PC-9 (cell line): ENCODE measurements around the gene TLCD3A. TPM values are rescaled to one million over a fixed set of nuclear protein-coding genes. Genes with fewer than 3 reads are reported as not detected.

Source experiments
- BruUV-seq: library from RNA; stranded (reverse); fragments of 400-500 nt; replicated peaks from 2 replicates; lab custom pipeline; 2021; lab: Mats Ljungman, UMichigan
- CTCF ChIA-PET: fragments of 300-600 bp; sonication (Branson Sonifier 250); formaldehyde crosslinking; loops from one replicate; lab custom pipeline; 2022; ENCODE audit warnings: antibody characterized with exemption; lab: Charles Lee
- POLR2A ChIA-PET: fragments of 300-600 bp; sonication (Branson Sonifier 250); formaldehyde crosslinking; loops from one replicate; lab custom pipeline; 2022; ENCODE audit warnings: antibody characterized with exemption; ENCODE audit not compliant: unreplicated experiment; lab: Charles Lee
- DNase-seq, 2 experiments: peaks; one replicate each; pipeline versions ENCODE4 v3.0.0 to v3.0.0-alpha.2; 2015 to 2022; ENCODE audit warnings: mixed read lengths in 1 of 2
- H2AFZ ChIP-seq: fragments of 200-600 bp; sonication (generic); 2 replicates; pipeline ENCODE4 v1.8.1; 2017; ENCODE audit warnings: antibody characterized with exemption
- H3F3A ChIP-seq: fragments of 200-600 bp; sonication (generic); 2 replicates; pipeline ENCODE4 v1.8.1; 2017; ENCODE audit warnings: antibody characterized with exemption, mild to moderate bottlenecking, low read depth; ENCODE audit not compliant: insufficient read depth
- H3K27ac ChIP-seq: fragments of 200-600 bp; sonication (generic); 2 replicates; pipeline ENCODE4 v1.6.1; 2016; ENCODE audit warnings: mixed run types
- H3K27me3 ChIP-seq: fragments of 200-600 bp; sonication (generic); 2 replicates; pipeline ENCODE4 v1.6.1; 2016; ENCODE audit warnings: low read depth, mixed run types; ENCODE audit not compliant: insufficient read depth
- H3K36me3 ChIP-seq: fragments of 200-600 bp; sonication (generic); 2 replicates; pipeline ENCODE4 v1.6.1; 2016; ENCODE audit warnings: low read depth, mixed run types
- H3K4me1 ChIP-seq: fragments of 200-600 bp; sonication (generic); replicated peaks from 2 replicates; pipeline ENCODE4 v1.6.1; 2016; ENCODE audit warnings: mixed run types; ENCODE audit not compliant: insufficient read depth
- H3K4me2 ChIP-seq: fragments of 200-600 bp; sonication (generic); 2 replicates; pipeline ENCODE4 v1.6.1; 2017; ENCODE audit warnings: mixed run types
- H3K4me3 ChIP-seq: fragments of 200-600 bp; sonication (generic); 2 replicates; pipeline ENCODE4 v1.6.1; 2016; ENCODE audit warnings: mixed run types
- H3K79me2 ChIP-seq: fragments of 200-600 bp; sonication (generic); 2 replicates; pipeline ENCODE4 v1.6.1; 2017; ENCODE audit warnings: low read depth, mixed run types
- H3K9me2 ChIP-seq: fragments of 200-600 bp; sonication (generic); 2 replicates; pipeline ENCODE4 v1.8.1; 2017; ENCODE audit warnings: mild to moderate bottlenecking; ENCODE audit not compliant: insufficient read depth
- H3K9me3 ChIP-seq: fragments of 200-600 bp; sonication (generic); 2 replicates; pipeline ENCODE4 v1.8.1; 2016; ENCODE audit warnings: low read depth; ENCODE audit not compliant: insufficient read depth
- H4K20me1 ChIP-seq: fragments of 200-600 bp; sonication (generic); 2 replicates; pipeline ENCODE4 v1.8.1; 2017; ENCODE audit not compliant: insufficient read depth
- CTCF ChIP-seq: fragments of 200-600 bp; sonication (generic); conservative IDR thresholded peaks from 2 replicates; pipeline ENCODE4 v1.6.1; 2017; ENCODE audit warnings: mixed run types, antibody characterized with exemption, mild to moderate bottlenecking, moderate library complexity
- EZH2 ChIP-seq: fragments of 200-600 bp; sonication (generic); IDR thresholded peaks from 2 replicates; pipeline ENCODE4 v1.8.0; 2017; ENCODE audit warnings: antibody characterized with exemption, low read depth
- intact Hi-C: fragments of 100-400 bp; cut with micrococcal nuclease; formaldehyde crosslinking; loops from one replicate; pipeline ENCODE4 v1.10.0; 2022; ENCODE audit not compliant: unreplicated experiment
- total RNA-seq: library from RNA; stranded (reverse); gene quantifications from 2 replicates; pipeline ENCODE4 v1.2.3, GENCODE V29; 2021

Gene TLCD3A
- total RNA-seq, 1 experiment from 2014 or later, result 13.4 TPM

DNA sequence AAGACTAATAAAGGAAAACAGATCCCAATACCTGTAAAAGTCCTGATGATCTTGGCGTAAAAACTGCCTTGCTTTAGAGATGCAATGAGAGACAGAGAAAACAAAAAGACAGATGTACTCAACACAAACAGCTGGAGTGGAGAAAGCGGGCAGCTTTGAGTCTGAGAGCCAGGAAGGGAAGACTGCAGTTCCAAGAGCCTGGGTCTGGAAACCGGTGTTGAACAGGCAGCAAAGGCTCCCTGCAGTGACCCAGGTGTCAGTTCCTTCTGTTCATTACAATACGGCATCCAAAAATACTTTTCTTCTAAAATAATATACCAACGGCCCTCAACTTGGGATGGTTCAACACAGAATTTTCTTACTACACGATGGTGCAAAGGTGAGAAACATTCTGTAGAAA lies 47.4 kb upstream of the TLCD3A start:
- ChIA-PET POLR2A (no interaction called here), CTCF (no interaction called here)
- Histone ChIP-seq H2AFZ (no peak overlapping the region), H3K9me2 (no peaks in the 10 kb centered on the region), H4K20me1 (no peaks in the 10 kb centered on the region), H3K4me2 (no peak overlapping the region), H3K27me3 (no peaks in the 10 kb centered on the region), H3K27ac (no peak overlapping the region), H3K36me3 (peaks cover 31% of the 10 kb centered on the region), H3K4me3 (no peak overlapping the region), H3F3A (no peaks in the 10 kb centered on the region), H3K79me2 (peaks cover 3% of the 10 kb centered on the region; the same call in 1 of the 2 replicates), H3K4me1 (no peaks in the 10 kb centered on the region; the same call in 1 of the 2 replicates), H3K9me3 (no peaks in the 10 kb centered on the region)
- no TSS peak for BruUV-seq
- no peak for DNase-seq
- TF ChIP-seq CTCF (no peak), EZH2 (no peak)
- intact Hi-C loops, result no loop called here

- H3K79me2 ChIP-seq, result peaks cover 8% of the 10 kb centered on the region
- POLR2A ChIA-PET, result no interaction called here
- peaks cover 36% of the 10 kb centered on the region for H3K36me3 ChIP-seq
- peaks cover 12% of the 10 kb centered on the region; the same call in 1 of the 2 replicates for H3F3A ChIP-seq
- CTCF ChIA-PET, result interaction anchor here (1.1 to 1.2 kb wide), 2 partner anchors 157 to 308 kb away, joined by 3 to 4 read pairs; partner anchors contain the start of gene TIMM22
- no peaks in the 10 kb centered on the region for H3K27me3 ChIP-seq
- H4K20me1 ChIP-seq, result no peaks in the 10 kb centered on the region
- peaks cover 30% of the 10 kb centered on the region for H3K4me1 ChIP-seq
- no peak overlapping the region for H3K27ac ChIP-seq
- H3K9me3 ChIP-seq, result no peaks in the 10 kb centered on the region
- no peaks in the 10 kb centered on the region for H3K9me2 ChIP-seq
- H3K4me2 ChIP-seq, result no peak overlapping the region
- BruUV-seq, result no TSS peak
- DNase-seq, result no peak
- no peak overlapping the region for H2AFZ ChIP-seq
- TF ChIP-seq CTCF (no peak), EZH2 (no peak)
- intact Hi-C loops, result no loop called here
- no peak overlapping the region for H3K4me3 ChIP-seq
These were observed 44.1 kb upstream of the TLCD3A start for GRCh38 chr17:688100-688989.

DNA sequence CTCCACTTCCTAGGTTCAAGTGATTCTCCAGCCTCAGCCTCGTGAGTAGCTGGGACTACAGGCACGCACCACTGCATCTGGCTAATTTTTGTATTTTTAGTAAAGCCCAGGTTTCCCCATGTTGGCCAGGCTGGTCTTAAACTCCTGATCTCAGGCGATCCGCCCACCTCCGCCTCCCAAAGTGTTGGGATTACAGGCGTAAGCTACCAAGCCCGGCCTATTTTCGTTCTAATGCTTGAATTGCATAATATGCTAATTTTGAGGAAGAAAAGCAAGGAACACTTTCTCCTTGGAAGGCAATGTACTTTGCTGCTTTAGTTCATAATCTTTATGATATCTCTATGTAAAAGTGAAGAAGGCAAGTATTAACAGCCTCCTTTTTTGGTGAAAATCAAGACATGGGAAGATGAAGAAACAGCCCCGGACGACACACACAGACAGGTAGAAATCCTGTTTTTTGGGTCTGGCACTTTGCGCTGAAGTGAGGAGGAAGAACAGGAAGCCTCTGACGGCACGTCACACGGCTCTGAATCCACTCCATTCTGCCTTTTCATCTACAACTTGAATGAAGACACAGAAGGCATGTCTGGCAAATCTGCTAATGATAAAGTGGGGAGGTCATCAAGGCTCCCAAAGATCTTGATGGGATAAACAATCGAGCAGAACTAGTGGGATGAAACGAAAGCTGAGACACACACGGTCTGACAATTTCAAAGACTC lies 42.7 kb upstream of the TLCD3A start:
- H3F3A ChIP-seq, result peaks cover 24% of the 10 kb centered on the region
- intact Hi-C loops, result no loop called here
- no peaks in the 10 kb centered on the region for H3K27me3 ChIP-seq
- no peaks in the 10 kb centered on the region for H4K20me1 ChIP-seq
- H3K4me3 ChIP-seq, result no peak overlapping the region
- no TSS peak for BruUV-seq
- peaks cover 43% of the 10 kb centered on the region for H3K4me1 ChIP-seq
- ChIA-PET POLR2A (no interaction called here), CTCF (interaction anchor here (1.2 kb wide), 1 partner anchor 158 kb away, joined by 4 read pairs; no protein-coding TSS in a partner anchor)
- TF ChIP-seq EZH2, result no peak
- TF ChIP-seq CTCF, result no peak
- H3K4me2 ChIP-seq, result no peak overlapping the region
- H3K79me2 ChIP-seq, result peaks cover 8% of the 10 kb centered on the region; the same call in 1 of the 2 replicates
- H3K36me3 ChIP-seq, result peaks cover 30% of the 10 kb centered on the region
- no peak for DNase-seq
- H3K27ac ChIP-seq, result no peak overlapping the region
- no peaks in the 10 kb centered on the region for H3K9me3 ChIP-seq
- no peak overlapping the region for H2AFZ ChIP-seq
- H3K9me2 ChIP-seq, result no peaks in the 10 kb centered on the region
